SH-SY5Y (cell line): ENCODE measurements around the gene PCGF5.

Experiments used
- GATA2 ChIP-seq: IDR thresholded peaks from 2 replicates; pipeline ENCODE4 v1.6.1; 2011; ENCODE audit warnings: mild to moderate bottlenecking, low read depth, low read length
- GATA3 ChIP-seq: IDR thresholded peaks from 2 replicates; pipeline ENCODE4 v1.6.1; 2011; ENCODE audit warnings: low read depth, mild to moderate bottlenecking, low read length, moderate library complexity

DNA sequence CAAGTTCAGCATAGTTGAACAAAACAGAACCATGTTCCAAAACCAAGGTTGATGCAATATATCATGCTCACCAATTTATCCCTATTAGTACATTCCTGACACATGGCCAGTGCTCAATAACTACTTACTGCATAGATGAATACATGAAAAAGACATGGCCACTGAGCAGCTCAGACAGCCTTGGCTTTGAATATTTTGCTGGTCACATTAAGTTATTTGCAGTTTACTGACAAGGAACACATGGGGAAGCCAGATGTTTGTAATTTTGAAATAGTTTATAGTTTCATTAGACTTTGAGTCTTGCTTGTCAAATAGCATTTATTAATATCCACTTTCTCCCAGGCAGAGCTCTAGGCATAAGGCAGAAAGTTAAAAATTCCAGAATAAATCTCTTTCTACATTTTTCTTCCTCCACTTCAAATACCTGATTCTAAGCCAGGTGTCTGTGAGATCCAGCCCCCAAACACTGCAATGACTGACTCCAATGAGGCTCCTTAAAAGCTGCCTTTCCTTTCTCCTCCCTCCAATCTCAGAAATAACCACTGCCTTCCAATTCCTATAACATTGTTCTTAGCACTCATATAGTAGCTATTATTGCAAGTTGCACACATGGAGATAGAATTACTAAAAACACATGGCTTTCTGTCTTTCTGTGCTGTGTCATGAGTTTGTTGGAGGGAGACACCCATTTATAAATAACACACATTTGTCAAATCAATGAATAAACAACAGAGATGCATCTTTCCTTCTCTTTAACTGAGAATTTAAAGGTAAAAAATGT lies 91.3 kb downstream of the PCGF5 start:
- TF ChIP-seq GATA3 (no peak), GATA2 (no peak)
